Thyroid gland (tissue), 4 donors: ENCODE results near the gene AKR1A1.

Source experiments
- POLR2A ChIP-seq, 2 donors: fragments of 450-650 bp; IDR thresholded peaks; one replicate each; pipeline ENCODE4 v1.6.1; 2017; ENCODE audit warnings: antibody characterized with exemption in 2 of 2, mild to moderate bottlenecking in 2 of 2, moderate library complexity in 1 of 2
- TF ChIP-seq, protein P1 (sequence below), 6 experiments: fragments of 200-600 bp in 3 of 6; fragments of 450-650 bp in 3 of 6; sonication (generic) in 3 of 6; IDR thresholded peaks; one replicate each; pipeline ENCODE4 v1.5.1; 2016 to 2019; ENCODE audit warnings: antibody characterized with exemption in 6 of 6, mild to moderate bottlenecking in 2 of 6, inconsistent platforms in 1 of 6, moderate library complexity in 1 of 6

DNA sequence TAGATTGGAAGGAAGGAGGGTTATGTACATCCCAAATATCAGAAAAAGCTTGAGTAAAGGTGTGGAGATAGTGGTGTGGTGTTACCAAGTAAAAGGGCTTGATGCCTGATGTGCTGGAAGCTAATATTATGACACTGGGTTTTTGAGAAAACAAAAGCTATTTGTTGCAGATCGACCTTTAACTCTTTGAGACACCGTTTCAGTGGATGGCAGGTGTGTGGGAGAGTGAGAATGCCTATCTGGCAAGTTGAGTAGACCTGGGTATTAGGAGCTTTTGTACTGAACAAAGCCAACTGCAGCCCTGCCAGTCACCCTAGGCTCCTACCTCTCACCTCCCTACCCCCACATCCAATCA lies 49.1 kb upstream of the AKR1A1 start:
- TF ChIP-seq, protein P1, sequence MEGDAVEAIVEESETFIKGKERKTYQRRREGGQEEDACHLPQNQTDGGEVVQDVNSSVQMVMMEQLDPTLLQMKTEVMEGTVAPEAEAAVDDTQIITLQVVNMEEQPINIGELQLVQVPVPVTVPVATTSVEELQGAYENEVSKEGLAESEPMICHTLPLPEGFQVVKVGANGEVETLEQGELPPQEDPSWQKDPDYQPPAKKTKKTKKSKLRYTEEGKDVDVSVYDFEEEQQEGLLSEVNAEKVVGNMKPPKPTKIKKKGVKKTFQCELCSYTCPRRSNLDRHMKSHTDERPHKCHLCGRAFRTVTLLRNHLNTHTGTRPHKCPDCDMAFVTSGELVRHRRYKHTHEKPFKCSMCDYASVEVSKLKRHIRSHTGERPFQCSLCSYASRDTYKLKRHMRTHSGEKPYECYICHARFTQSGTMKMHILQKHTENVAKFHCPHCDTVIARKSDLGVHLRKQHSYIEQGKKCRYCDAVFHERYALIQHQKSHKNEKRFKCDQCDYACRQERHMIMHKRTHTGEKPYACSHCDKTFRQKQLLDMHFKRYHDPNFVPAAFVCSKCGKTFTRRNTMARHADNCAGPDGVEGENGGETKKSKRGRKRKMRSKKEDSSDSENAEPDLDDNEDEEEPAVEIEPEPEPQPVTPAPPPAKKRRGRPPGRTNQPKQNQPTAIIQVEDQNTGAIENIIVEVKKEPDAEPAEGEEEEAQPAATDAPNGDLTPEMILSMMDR (IDR thresholded peaks at IDR 0.05) = no peak
- TF ChIP-seq POLR2A (IDR thresholded peaks at IDR 0.05) = no peak
